Fibroblast of gingiva (primary cell): Measurements from ENCODE around the gene SH2D4B.

ENCODE experiments used
- DNase-seq: peaks from one replicate; pipeline ENCODE4 v3.0.0-alpha.2; 2011; ENCODE audit warnings: low read depth

SH2D4B gene

DNA sequence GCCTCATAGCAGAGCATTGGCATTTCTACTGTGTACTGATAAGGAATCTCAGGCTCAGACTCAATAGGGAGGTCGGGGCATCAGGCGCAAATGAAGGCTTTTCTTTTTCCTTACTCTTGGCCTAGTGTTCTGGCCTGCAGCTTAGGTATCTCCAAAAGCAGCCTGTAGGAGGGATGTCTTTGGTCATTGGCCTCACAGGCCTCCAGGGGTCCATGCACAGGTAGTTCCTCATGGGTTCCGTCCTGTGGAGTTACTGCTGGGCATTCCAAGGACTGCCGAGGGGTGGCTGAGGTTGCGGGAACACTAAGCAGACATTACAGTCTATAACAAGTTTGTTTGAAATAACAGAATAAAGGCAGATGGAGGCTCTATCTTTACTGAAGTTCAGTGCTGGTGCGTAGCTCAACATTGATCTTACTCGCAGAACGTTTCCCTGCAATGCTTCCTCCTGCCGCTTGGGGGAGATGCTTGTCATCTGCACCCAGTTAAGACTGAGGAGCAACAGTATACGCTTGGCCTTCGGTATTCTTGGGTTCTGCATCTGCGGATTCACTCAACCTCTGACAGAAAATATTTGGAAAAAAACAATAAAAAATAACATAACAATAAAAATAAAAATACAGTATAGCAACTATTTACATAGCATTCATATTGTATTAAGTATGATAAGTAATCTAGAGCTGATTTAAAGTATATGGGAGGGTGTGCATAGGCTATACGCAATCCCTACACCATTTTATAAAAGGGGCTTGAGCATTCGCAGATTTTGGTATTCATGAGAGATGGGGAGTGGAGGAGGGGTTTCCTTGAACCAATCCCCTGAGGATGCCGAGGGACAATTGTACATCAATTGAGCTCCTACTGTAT lies 58.9 kb downstream of the SH2D4B start:
- no peak for DNase-seq

DNA sequence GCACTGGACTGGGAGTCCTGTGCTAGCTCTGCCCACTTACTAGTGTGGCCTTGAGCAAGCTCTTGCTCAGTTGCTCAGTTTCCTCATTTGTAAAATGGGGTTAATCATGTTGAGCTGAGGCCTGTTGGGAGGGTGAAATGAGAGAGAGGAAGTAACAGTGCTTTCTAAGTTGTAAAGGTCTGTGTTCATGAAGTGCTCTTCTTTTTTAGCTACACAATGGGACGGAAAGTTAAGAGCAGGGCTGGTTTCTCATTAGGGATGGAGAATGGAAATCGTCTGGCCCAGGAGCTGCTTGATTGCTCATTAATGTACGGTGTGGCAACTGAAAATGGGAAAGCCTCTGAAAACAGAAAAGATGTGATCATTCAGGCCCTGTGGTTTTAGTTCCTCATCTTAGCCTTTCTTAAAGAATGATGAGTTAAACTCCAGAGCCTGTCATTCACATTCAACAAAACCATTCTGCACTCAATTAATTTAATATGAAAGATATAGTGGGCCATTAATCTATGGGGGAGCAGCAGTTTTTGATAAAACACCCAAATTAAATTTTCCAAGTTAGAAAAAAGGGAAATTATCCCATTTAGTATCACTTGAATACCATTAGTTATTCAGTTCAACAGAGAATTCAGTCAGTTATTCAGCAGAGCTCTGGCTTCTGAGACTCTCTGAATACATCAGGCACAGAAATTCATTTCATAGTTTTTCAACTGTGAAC lies 60.5 kb downstream of the SH2D4B start:
- DNase-seq = no peak

DNA sequence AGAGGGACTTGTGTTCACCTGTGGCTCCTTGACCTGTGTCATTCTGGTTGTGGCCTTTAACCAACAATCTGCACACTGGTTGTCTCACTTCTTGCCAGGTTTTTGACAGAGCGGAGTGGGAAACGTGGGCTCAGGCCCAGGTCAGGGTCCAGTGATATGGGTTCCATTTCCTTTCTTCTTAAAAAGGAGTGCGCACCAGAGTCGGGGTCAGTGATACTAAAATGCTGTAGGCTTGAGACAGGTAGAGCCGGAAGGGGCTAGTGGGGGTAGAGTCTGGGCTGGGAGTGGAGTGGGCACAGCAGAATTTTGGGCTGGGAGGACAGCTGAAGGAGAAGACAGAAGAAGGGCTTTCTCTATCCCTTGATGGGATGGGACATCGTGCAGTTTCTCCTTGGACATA lies 61.2 kb downstream of the SH2D4B start:
- no peak for DNase-seq

DNA sequence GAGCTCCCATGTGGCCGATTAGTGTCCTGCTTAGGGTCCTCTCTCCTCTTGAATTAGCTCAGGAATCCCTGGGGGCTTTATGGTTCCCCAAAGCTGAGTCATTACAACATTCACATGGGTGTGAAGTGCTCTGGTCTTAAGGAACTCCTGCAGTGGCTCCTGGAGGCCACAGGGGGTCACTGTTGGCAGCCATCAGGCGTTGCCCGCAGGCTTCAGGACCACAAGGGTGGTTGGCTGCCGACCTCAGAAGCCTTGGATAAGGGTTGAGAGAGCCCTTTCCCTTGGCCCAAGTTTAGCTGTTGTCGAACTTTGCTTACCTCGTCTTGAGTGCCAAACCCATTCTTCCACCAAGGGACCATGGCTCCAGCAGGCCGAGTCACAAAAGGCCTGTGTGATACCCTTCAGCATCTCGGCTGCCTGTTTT lies 61.7 kb downstream of the SH2D4B start:
- DNase-seq = peak; percentile 5

DNA sequence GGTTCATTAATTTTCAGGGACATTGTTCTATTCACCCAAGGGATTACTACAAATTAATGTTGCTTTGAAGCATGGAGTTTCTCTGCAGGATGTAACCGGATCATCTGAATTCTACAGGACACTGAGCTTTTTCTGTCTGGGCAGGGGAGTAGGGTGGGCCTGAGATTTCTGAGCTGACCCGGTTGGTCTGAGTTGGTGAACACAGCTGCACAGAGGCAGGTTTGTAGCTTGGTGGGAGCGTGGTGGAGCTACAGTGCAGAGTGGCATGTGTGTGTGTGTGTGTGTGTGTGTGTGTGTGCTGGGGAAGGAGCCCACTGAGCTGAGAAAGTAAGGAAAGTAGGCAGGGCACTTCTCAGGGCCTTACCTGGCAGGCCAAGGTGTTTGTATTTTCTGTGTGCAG lies 62.6 kb downstream of the SH2D4B start:
- DNase-seq = no peak

DNA sequence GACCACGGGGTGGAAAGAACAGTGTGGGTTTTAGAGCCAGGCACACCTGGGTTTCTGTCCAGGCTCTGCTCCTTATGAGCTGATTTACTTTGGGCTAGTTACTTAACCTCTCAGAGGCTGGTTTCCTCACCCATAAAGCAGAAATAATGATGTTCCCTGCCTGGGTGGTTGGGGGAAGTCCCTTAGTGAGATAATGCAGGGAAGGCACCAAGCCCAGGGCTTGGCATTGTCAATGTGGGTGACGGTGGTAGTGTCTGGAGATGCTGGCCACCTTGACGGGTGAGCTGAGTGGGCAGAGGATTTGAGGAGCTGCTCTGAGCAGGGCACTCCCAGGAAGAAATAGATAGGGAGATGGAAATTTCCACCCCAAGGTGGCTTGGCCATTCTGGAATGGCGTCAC lies 65.2 kb downstream of the SH2D4B start:
- no peak for DNase-seq

DNA sequence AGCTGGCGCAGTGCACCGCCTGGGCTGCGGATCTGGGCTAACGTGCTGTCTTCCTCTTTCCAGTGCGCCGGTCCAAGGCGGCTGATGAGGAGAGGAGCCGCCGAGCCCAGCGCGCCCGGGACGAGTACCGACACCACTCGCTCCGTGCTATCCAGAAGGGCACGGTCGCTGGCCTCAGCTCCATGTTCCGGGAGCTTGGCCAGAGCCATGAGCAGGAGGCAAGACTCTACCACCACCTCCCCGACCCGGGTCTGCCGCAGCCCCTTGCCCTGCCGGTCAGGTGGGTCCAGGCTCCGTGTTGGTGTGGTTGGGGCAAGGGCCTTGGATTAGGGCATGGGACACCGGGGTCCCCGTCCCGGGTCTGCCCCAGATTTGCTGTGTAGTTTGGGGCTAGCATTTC lies 65.8 kb downstream of the SH2D4B start:
- DNase-seq = no peak

DNA sequence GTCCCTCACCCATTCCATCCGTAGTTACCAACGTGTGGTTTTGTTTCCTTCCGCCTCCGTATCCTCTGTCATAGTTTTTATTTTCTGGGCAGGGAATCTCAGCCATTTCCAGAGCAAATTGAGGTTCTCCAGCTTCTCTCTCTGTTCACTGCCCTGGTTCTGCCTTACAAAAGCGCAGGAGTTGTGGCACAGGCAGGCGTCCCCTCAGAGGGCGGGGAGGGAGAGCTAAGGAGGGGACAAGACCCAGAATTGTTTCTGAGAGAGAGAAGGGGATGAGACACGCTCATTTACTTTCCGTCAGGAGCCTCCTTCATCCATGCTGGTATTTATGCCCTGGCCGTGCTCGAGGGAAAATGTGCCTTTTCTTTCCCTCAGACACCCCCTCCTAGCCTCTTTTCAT lies 71.0 kb downstream of the SH2D4B start:
- DNase-seq = no peak

DNA sequence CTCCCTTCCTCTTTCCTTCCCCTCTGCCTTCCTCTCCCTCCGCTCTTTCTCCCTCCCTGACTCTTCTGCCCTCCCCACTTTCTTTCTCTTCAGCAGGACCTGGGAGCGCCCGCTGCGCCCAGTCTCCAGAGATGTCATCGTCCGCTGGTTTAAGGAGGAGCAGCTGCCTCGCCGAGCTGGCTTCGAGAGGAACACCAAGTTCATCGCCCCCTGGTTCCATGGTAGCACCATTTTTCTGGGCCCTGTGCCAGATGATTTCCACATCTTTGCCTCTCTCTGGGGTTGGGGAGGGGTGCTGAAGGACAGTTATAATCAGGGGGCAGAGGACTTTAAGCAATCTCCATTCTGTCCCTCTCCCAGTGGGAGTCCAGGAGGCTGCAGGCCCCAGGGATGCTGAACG lies 71.6 kb downstream of the SH2D4B start:
- no peak for DNase-seq

DNA sequence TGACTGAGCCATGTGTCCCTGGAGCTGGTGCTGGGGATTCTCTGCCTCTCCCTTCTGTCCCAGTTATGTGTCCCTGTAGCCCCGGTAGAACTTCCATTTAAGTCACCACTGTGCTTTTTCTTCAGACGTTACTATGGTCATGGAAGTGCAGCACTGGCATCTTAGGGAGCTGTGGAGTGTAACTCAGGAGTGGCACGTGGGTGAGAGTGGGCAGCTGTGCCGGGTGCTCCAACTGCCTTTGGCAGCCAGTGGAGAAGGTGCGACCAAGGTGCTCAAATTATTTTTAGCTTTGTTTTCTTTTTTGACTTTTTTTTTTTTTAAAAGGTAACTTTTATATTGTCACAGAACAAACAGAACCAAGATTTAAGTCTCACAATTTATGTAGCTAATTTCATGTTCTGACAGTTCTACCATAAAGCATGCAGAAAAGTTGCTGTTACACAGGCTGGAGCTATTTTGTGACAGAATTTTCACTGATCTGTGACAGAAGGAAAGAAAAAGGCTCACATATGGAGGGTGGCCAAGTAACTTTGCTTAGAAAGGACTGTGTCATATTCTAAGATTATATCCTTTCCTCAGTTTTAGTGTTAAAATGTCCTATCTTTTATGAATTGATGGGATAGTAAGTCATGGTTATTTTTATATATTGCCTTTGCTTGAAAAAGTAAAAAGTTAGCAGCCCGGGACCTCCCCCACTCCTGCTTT lies 73.9 kb downstream of the SH2D4B start:
- no peak for DNase-seq

DNA sequence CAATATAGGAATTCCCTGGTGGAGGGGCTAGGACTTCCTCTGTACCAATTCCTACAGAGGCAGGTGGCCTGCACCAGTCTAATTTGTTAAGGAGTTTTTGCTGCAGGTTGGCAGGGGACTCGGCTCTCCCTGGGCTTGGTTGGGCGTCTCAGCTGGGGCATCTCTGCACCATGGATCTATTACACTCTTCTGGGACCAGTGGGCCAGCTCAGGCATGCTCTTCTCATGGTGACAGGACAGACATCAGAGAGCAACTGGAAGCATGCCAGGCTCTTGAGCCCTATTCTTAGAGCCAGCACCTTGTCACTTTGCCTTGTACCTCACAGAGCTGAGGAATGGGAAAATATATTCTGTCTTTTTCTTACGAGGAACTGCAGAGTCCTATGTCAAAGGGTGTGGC lies 74.6 kb downstream of the SH2D4B start:
- DNase-seq = no peak

DNA sequence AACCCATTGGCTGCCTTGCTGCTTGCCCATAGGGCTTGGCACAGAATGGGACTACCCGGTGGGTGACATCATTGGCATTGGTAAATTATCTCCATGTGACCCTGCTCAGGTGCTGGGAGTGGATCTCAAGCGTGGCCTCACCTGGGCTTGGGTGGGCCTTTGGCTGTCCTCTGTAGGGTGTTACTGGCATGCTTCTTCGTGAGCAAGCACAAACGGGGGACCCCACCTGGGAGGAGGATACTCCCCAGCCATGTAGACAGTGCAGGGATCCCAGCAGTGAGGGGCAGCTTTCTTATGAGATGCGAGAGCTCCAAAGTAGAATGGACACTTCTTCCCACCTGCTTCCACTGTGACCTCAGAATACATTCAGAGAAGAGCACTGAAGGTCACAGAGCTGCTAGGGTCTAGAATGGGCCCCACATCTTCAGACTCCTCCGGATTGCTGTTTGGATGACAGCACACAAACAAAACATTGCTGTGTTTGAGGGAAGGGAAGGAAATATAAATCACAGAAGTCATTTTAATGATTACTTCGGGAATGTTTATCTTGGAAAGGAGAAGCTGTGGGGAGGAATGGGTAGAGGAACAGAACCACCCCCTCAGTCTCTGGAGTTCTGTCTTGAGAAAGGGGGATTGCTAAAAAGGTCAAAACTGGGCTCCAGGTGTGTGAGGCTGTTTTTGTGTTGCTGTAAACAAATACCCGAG lies 75.9 kb downstream of the SH2D4B start:
- DNase-seq = no peak

DNA sequence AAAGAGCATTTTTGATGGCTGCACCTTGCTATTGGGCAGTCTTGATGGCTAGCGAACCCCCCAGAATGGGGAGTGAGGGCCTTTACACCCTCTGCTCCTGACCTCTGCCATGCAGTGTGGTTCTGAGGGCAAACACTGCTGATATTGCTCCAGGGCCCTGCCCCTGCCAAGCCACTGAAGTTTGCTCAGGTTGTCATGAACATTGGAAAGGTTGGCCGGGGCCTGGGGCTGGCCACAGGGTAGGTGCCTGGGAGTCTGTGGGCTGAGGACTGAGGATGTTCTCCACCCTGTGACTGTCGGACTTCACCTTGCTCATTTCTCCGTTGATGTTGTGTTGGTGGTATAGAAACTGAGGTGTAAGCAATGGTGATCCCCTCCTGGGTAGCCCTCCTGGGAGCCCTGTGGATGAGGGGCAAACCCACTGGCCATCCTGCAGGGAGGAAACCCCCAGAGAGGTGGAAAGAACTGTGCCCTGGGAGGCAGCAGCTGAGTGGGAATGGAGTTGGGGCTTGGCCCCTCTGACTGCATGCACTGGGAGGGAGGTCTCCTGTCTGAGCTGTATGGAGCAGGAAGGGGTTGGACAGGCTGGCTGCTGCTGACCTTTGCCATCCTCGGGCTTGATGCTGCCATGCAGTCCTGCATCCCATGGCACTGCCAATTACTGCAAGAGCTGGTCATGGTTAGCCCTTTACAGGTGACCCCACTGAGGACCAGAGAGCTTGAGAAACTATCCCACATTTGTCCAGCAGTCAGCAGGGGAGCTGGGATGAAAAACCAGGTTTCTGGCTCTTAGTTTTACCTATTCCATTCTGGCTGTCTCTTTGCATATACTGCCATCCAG lies 77.1 kb downstream of the SH2D4B start:
- no peak for DNase-seq

DNA sequence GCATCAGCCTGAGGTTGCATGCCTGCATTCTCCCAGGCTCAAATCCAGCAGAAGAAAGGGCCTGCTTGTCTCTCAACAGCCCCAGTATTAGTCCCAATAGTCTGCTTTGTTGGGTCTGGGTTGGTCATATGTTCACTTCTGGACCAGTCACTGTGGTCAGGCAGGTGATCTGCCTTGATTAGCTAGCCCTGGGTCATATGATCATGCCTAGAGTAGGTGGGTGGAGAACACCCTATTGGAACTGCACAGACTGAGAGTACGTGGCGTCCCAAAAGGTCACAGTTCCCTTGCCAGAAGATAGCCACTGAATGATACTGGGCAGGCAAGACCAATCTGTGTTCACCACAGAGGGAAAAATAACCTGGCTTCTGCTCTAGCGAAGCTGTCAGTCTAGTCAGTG lies 80.1 kb downstream of the SH2D4B start:
- no peak for DNase-seq

DNA sequence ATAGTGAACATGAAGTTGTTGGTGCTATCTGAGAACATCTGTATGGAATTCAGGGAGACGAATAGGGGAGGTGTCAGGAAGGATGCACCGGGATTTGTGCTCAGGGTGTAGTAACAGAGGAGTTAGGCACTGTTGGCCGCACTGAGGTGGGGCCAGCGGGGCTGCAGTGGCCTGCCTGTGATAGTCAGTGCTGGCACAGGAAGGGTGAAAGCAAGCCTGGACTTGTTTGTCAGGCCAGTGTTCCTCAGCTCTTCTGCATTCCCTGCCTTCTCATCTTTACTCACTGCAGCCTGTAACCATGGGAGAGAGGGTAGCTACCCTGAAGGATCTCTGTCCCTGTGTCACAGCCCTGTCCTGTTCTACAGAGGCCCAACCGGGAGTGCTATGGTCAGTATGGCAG lies 81.3 kb downstream of the SH2D4B start:
- DNase-seq = no peak

DNA sequence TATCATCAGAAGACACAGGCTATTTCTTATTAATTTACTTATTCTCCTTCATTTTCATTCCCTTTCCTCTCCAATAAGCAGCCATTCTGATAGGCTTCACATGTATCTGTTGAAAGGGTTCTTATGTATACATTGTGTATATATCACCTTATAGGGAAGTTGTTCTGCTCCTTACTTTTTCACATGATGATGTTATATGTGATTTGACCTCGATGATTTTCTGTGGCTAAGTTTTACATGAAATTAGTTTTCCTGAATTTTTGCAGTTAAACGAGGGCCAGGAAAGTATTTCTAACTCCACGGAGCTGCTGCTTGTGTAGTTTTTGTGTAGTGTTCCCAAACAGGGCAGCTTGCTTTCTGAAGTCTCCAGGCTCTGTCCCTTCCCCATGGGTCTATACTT lies 84.5 kb downstream of the SH2D4B start:
- DNase-seq = no peak

DNA sequence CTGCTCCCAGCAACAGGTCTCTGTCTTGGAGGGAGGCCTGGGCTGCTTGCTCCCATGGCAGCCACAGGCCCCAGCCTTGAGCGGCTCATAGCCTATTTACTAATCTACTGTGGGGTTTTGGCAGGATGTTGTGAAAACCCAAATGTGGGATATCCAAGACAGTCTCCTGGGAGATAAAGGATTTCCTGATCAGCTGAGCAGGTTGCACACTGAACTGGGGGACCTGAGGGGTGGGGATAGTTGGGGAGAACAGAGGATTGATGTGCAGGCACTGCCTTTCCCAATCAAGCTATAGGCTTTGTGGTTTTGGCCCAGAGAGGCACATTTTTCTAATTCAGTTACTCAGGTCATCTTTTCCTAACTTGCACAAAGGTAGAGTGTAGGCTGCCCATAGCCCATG lies 92.6 kb downstream of the SH2D4B start:
- no peak for DNase-seq

DNA sequence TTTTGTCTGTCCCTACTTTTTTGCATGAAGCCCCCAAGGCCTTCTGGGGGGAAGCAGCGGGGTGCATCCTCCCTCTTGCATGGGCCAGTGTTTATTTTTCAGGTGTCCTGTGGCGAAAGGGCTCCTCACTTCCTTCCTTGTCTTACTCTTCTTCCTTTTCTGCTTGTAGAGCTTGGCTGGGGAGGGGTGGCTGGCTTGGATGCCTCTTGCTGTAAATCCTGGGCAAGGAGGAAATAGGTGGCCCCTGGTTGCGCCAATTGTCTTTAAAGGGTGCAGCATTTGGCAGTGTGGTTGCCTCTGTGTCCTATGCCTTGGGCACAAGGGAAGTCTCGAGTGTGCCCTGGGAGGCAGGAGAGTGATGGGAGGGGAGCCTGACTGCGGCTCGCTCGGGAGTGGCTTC lies 95.0 kb downstream of the SH2D4B start:
- no peak for DNase-seq

DNA sequence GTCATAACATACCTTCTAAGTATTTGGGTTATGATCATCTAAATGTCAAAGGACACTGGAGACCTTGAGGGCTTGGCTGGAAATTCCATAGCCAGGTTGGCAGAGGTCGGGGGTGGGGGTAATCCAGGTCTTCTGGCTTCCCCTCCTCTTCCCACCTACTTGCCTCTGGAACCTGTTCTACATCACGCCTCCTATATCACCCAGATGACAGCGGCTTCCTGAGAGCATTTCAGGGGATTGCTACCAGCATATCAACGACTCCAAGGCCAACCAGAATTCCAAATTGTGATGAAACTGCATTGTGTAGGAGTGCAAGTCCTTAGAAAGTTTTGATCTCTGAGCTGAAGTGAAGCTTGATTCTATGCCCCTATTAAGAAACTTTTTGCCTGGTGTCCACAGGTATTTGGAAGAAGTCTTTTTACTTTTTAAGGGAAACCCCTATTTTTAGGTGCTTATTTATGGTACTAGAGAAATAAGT lies 95.7 kb downstream of the SH2D4B start:
- no peak for DNase-seq

DNA sequence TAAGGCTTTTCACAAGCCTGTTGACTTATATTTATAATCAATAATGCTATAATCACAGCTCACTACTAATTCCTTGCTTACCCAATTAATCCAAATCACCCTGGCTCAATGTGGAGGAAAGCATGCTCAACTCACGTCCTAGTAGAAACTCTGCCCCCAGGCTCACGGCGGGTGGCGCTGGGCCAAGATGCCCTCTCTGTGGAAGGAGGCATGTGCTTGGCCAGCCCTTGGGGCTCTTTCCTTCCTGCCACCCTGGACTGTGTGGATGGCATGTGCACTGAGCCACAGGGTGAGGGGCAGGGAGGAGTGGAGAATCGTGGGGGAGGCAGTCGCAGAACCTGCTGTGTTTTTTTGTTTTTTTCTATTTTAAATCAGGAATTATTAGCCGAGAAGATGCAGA lies 96.2 kb downstream of the SH2D4B start:
- DNase-seq = no peak

DNA sequence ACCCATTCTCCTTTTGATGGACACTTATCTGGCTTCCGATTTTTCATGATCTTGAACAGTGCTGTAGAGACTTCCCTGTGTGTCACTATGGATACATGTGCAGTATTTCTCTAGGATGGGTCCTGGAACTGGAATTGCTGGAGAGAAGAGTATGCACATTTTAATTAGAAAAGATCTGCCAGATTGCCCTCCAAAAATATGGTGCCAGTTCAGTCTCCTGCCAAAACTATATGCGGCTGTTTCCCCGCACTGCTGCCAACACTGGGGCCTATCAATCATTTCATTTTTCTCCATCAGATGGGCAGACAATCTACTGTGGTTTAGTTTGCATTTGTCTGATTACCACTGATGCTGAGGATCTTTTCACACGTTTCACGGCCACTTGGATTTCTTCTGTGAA lies 105.0 kb downstream of the SH2D4B start:
- DNase-seq = no peak
